Esophagus muscularis mucosa (tissue), 4 donors: ENCODE data around the gene DNAH10. TPM values are rescaled to one million over a fixed set of nuclear protein-coding genes. Genes with fewer than 3 reads are reported as not detected.

Source experiments
- DNase-seq: peaks from one replicate; pipeline ENCODE4 v3.0.0-alpha.2; 2017; ENCODE audit errors: extremely low spot score
- H3K27ac ChIP-seq, 4 donors: fragments of 200-600 bp; sonication (generic); replicated peaks in 1 of 4; 1 replicate in 3 of 4; 2 replicates in 1 of 4; pipeline ENCODE4 v1.5.1; 2016 to 2019; ENCODE audit warnings: mild to moderate bottlenecking in 1 of 4
- H3K27me3 ChIP-seq, 4 donors: fragments of 200-600 bp; sonication (generic); one replicate each; pipeline versions ENCODE4 v1.5.1 to v1.6.0; 2016 to 2019
- H3K36me3 ChIP-seq, 4 donors: fragments of 200-600 bp; sonication (generic); one replicate each; pipeline ENCODE4 v1.5.1; 2016 to 2019
- H3K4me1 ChIP-seq, 4 donors: fragments of 200-600 bp; sonication (generic); one replicate each; pipeline ENCODE4 v1.5.1; 2016 to 2019
- H3K4me3 ChIP-seq, 4 donors: fragments of 200-600 bp; sonication (generic); 1 replicate in 2 of 4; 2 replicates in 2 of 4; pipeline ENCODE4 v1.5.1; 2016 to 2019; ENCODE audit warnings: mild to moderate bottlenecking in 4 of 4, moderate library complexity in 1 of 4
- H3K9me3 ChIP-seq, 4 donors: fragments of 200-600 bp; sonication (generic); 1 replicate in 3 of 4; 2 replicates in 1 of 4; pipeline ENCODE4 v1.5.1; 2016 to 2019
- CTCF ChIP-seq, 3 experiments: fragments of 200-600 bp in 2 of 3; fragments of 450-650 bp in 1 of 3; sonication (generic) in 2 of 3; IDR thresholded peaks; one replicate each; pipeline ENCODE4 v1.5.1; 2017 to 2019; ENCODE audit warnings: antibody characterized with exemption in 3 of 3, mild to moderate bottlenecking in 2 of 3, moderate library complexity in 1 of 3
- EP300 ChIP-seq: sonication (generic); formaldehyde crosslinking; IDR thresholded peaks from one replicate; pipeline ENCODE4 v1.6.1; 2017; ENCODE audit warnings: antibody characterized with exemption
- POLR2A ChIP-seq: fragments of 450-650 bp; IDR thresholded peaks from one replicate; pipeline ENCODE4 v1.6.1; 2017; ENCODE audit warnings: antibody characterized with exemption, moderate library complexity, mild to moderate bottlenecking, low read depth
- POLR2AphosphoS5 ChIP-seq, 2 donors: sonication (generic); formaldehyde crosslinking; IDR thresholded peaks; one replicate each; pipeline ENCODE4 v1.6.1; 2017; ENCODE audit warnings: antibody characterized with exemption in 2 of 2
- WGBS: methylation state at CpG from one replicate; pipeline ENCODE4 v1.1.5; 2018; 5-methylcytosine and 5-hydroxymethylcytosine counted together
- intact Hi-C: fragments of 100-400 bp; cut with DNase I; formaldehyde crosslinking; loops from one replicate; pipeline ENCODE4 v1.15.1; 2023
- total RNA-seq, 4 donors: library from RNA; depleted of rRNA; stranded (reverse); fragments of >200 nt; gene quantifications; one replicate each; pipeline versions ENCODE4 v1.1.0 to v1.2.1, GENCODE V29; 2016

Gene DNAH10
- total RNA-seq, 4 donors from 2014 or later = 0.06 to 1.3 TPM; not detected in 2

- Histone ChIP-seq H3K36me3 (no peaks in the 10 kb centered on the region), H3K9me3 (no peaks in the 10 kb centered on the region), H3K4me1 (no peaks in the 10 kb centered on the region), H3K4me3 (no peak overlapping the region), H3K27me3 (peaks cover 0 to 28% (median 0%) of the 10 kb centered on the region in 4 donors), H3K27ac (no peak overlapping the region)
- no peak for TF ChIP-seq EP300
- WGBS = 78% methylated on average over 24 of the region's 25 CpGs
- intact Hi-C loops = no loop called here
- no peak for DNase-seq
Observed at GRCh38 chr12:123912415-123913380, 150.6 kb downstream of the DNAH10 start.

GRCh38 chr12:123914726-123915333 lies 152.7 kb downstream of the DNAH10 start:
- TF ChIP-seq EP300 (no peak), POLR2A (no peak), CTCF (IDR thresholded peaks at IDR 0.05) (no peak), POLR2AphosphoS5 (IDR thresholded peaks at IDR 0.05) (no peak)
- Histone ChIP-seq H3K27me3 (peaks cover 0 to 47% (median 0%) of the 10 kb centered on the region in 4 donors), H3K9me3 (no peaks in the 10 kb centered on the region), H3K27ac (no peak overlapping the region), H3K4me1 (no peaks in the 10 kb centered on the region), H3K4me3 (no peak overlapping the region), H3K36me3 (no peaks in the 10 kb centered on the region)
- no peak for DNase-seq
- WGBS = 63% methylated on average over 11 of the region's 20 CpGs
- intact Hi-C loops = no loop called here

- no peak for DNase-seq
Observed at GRCh38 chr12:123916729-123917128, 154.6 kb downstream of the DNAH10 start.

GRCh38 chr12:123917337-123917850 lies 155.3 kb downstream of the DNAH10 start:
- H3K9me3 ChIP-seq = no peaks in the 10 kb centered on the region
- peaks cover 0 to 52% (median 0%) of the 10 kb centered on the region in 4 donors for H3K27me3 ChIP-seq
- no peaks in the 10 kb centered on the region for H3K4me1 ChIP-seq
- DNase-seq = no peak
- H3K36me3 ChIP-seq = no peaks in the 10 kb centered on the region
- no peak overlapping the region for H3K4me3 ChIP-seq
- intact Hi-C loops = no loop called here
- TF ChIP-seq POLR2AphosphoS5 (IDR thresholded peaks at IDR 0.05) (no peak), CTCF (IDR thresholded peaks at IDR 0.05) (no peak), POLR2A (no peak), EP300 (no peak)
- no peak overlapping the region for H3K27ac ChIP-seq
- 95% methylated on average over 18 of the region's 19 CpGs for WGBS

More at GRCh38 chr12:123916729-123917128, 154.6 kb downstream of the DNAH10 start:
- H3K27me3 ChIP-seq = peaks cover 0 to 48% (median 0%) of the 10 kb centered on the region in 4 donors
- H3K36me3 ChIP-seq = no peaks in the 10 kb centered on the region
- H3K27ac ChIP-seq = no peak overlapping the region
- TF ChIP-seq EP300 (no peak), POLR2A (no peak), POLR2AphosphoS5 (IDR thresholded peaks at IDR 0.05) (no peak), CTCF (IDR thresholded peaks at IDR 0.05) (no peak)
- H3K9me3 ChIP-seq = no peaks in the 10 kb centered on the region
- intact Hi-C loops = no loop called here
- no peaks in the 10 kb centered on the region for H3K4me1 ChIP-seq
- whole genome bisulfite sequencing = 81% methylated on average over 5 of the region's 5 CpGs
- no peak overlapping the region for H3K4me3 ChIP-seq

DNA sequence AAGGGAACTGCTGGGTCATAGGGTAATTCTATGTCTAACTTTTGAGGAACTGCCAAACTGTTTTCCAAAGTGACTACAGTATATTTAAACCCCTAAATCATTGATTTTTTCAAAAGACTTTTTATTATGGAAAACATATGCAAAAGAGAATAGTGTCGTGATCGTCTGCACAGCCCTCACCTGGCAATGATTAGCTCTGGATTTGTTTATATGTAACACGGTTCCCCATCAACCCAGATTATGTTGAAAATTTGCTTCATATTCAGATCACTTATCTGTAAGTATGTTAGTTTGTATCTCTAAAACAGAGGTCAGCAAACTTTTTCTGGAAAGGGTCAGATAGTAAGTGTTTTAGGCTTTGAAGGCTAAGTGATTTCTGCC lies 157.9 kb downstream of the DNAH10 start:
- no peaks in the 10 kb centered on the region for H3K36me3 ChIP-seq
- intact Hi-C loops = no loop called here
- 61% methylated on average over 3 of the region's 3 CpGs for WGBS
- no peak overlapping the region for H3K4me3 ChIP-seq
- H3K27me3 ChIP-seq = peaks cover 0 to 47% (median 0%) of the 10 kb centered on the region in 4 donors
- TF ChIP-seq POLR2AphosphoS5 (IDR thresholded peaks at IDR 0.05) = no peak
- TF ChIP-seq POLR2A = no peak
- TF ChIP-seq EP300 = no peak
- TF ChIP-seq CTCF (IDR thresholded peaks at IDR 0.05) = no peak
- H3K4me1 ChIP-seq = no peaks in the 10 kb centered on the region
- DNase-seq = no peak
- no peak overlapping the region for H3K27ac ChIP-seq
- no peaks in the 10 kb centered on the region for H3K9me3 ChIP-seq
